ENCODE results near the gene RHOBTB3. TPM values are rescaled to one million over a fixed set of nuclear protein-coding genes. Genes with fewer than 3 reads are reported as not detected.
"Not testable (repeated sequence)": the region's sequence is repeated elsewhere in the genome, so short reads cannot be mapped to it uniquely, and the experiment has no call there.

The RHOBTB3 gene
- total RNA-seq, 1 experiment from 2014 or later: 24.7 TPM

- DNase-seq (ENCODE audit: low read depth): no peak
- in situ Hi-C loops (cut with HindIII; ENCODE audit: low pct_unique_long_range_greater_than_20kb, low sequenced_read_pairs): no loop called here
These were observed 75.6 kb downstream of the RHOBTB3 start for GRCh38 chr5:95806687-95807086.

- in situ Hi-C loops (cut with HindIII; ENCODE audit: low pct_unique_long_range_greater_than_20kb, low sequenced_read_pairs): no loop called here
- DNase-seq (ENCODE audit: low read depth): no peak
These were observed 77.0 kb downstream of the RHOBTB3 start for GRCh38 chr5:95808013-95808685.

GRCh38 chr5:95808686-95809413 is 77.7 kb downstream of the RHOBTB3 start:
- DNase-seq (ENCODE audit: low read depth): no peak
- in situ Hi-C loops (cut with HindIII; ENCODE audit: low pct_unique_long_range_greater_than_20kb, low sequenced_read_pairs): no loop called here

GRCh38 chr5:95809414-95809960 is 78.4 kb downstream of the RHOBTB3 start:
- in situ Hi-C loops (cut with HindIII; ENCODE audit: low pct_unique_long_range_greater_than_20kb, low sequenced_read_pairs): no loop called here
- no peak for DNase-seq (ENCODE audit: low read depth)

GRCh38 chr5:95810305-95811125 is 79.4 kb downstream of the RHOBTB3 start:
- in situ Hi-C loops (cut with HindIII; ENCODE audit: low pct_unique_long_range_greater_than_20kb, low sequenced_read_pairs): no loop called here
- DNase-seq (ENCODE audit: low read depth): no peak

- DNase-seq (ENCODE audit: low read depth); in situ Hi-C loops (cut with HindIII; ENCODE audit: low pct_unique_long_range_greater_than_20kb, low sequenced_read_pairs): not testable (repeated sequence)
These were observed 79.9 kb downstream of the RHOBTB3 start for GRCh38 chr5:95811126-95811423.

- DNase-seq (ENCODE audit: low read depth); in situ Hi-C loops (cut with HindIII; ENCODE audit: low pct_unique_long_range_greater_than_20kb, low sequenced_read_pairs): not testable (repeated sequence)
These were observed 80.4 kb downstream of the RHOBTB3 start for GRCh38 chr5:95811461-95812073.

GRCh38 chr5:95812074-95812471 is 80.9 kb downstream of the RHOBTB3 start:
- DNase-seq (ENCODE audit: low read depth): no peak
- in situ Hi-C loops (cut with HindIII; ENCODE audit: low pct_unique_long_range_greater_than_20kb, low sequenced_read_pairs): no loop called here

- DNase-seq (ENCODE audit: low read depth); in situ Hi-C loops (cut with HindIII; ENCODE audit: low pct_unique_long_range_greater_than_20kb, low sequenced_read_pairs): not testable (repeated sequence)
These were observed 81.9 kb downstream of the RHOBTB3 start for GRCh38 chr5:95813035-95813434.

GRCh38 chr5:95815155-95815729 is 84.1 kb downstream of the RHOBTB3 start:
- in situ Hi-C loops (cut with HindIII; ENCODE audit: low pct_unique_long_range_greater_than_20kb, low sequenced_read_pairs): no loop called here
- DNase-seq (ENCODE audit: low read depth): no peak

- in situ Hi-C loops (cut with HindIII; ENCODE audit: low pct_unique_long_range_greater_than_20kb, low sequenced_read_pairs): no loop called here
- no peak for DNase-seq (ENCODE audit: low read depth)
These were observed 85.2 kb downstream of the RHOBTB3 start for GRCh38 chr5:95816341-95816740.

- in situ Hi-C loops (cut with HindIII; ENCODE audit: low pct_unique_long_range_greater_than_20kb, low sequenced_read_pairs): no loop called here
- no peak for DNase-seq (ENCODE audit: low read depth)
These were observed 85.6 kb downstream of the RHOBTB3 start for GRCh38 chr5:95816776-95817175.

GRCh38 chr5:95817430-95817829 is 86.3 kb downstream of the RHOBTB3 start:
- DNase-seq (ENCODE audit: low read depth): no peak
- in situ Hi-C loops (cut with HindIII; ENCODE audit: low pct_unique_long_range_greater_than_20kb, low sequenced_read_pairs): no loop called here

GRCh38 chr5:95818181-95819147 is 87.3 kb downstream of the RHOBTB3 start:
- in situ Hi-C loops (cut with HindIII; ENCODE audit: low pct_unique_long_range_greater_than_20kb, low sequenced_read_pairs): no loop called here
- DNase-seq (ENCODE audit: low read depth): no peak

GRCh38 chr5:95821110-95822021 is 90.2 kb downstream of the RHOBTB3 start:
- DNase-seq (ENCODE audit: low read depth): no peak
- in situ Hi-C loops (cut with HindIII; ENCODE audit: low pct_unique_long_range_greater_than_20kb, low sequenced_read_pairs): no loop called here

- in situ Hi-C loops (cut with HindIII; ENCODE audit: low pct_unique_long_range_greater_than_20kb, low sequenced_read_pairs): no loop called here
- no peak for DNase-seq (ENCODE audit: low read depth)
These were observed 91.0 kb downstream of the RHOBTB3 start for GRCh38 chr5:95822043-95822541.
